MCF 10A (cell line): ENCODE measurements around the gene RIPOR3. TPM values are rescaled to one million over a fixed set of nuclear protein-coding genes. Genes with fewer than 3 reads are reported as not detected.

Source experiments
- BruUV-seq: library from RNA; stranded (reverse); fragments of 400-500 nt; replicated peaks from 2 replicates; lab custom pipeline; 2021; lab: Mats Ljungman, UMichigan
- CTCF ChIA-PET: fragments of 300-600 bp; sonication (Branson Sonifier 250); formaldehyde crosslinking; extraction: SDS; loops from one replicate; lab custom pipeline; 2021; ENCODE audit warnings: antibody characterized with exemption, inconsistent platforms; lab: Yijun Ruan, JAX
- POLR2A ChIA-PET: fragments of 300-600, 350-650 bp; sonication (Branson Sonifier 250); formaldehyde crosslinking; extraction: SDS; loops from one replicate; lab custom pipeline; 2020; ENCODE audit warnings: antibody characterized with exemption, inconsistent platforms; lab: Yijun Ruan, JAX
- DNase-seq: peaks from one replicate; pipeline ENCODE4 v3.0.0-alpha.2; 2018; ENCODE audit not compliant: unreplicated experiment
- H3K27ac Mint-ChIP-seq: one replicate; pipeline ENCODE4 v1.8.0; 2022; ENCODE audit warnings: mild to moderate bottlenecking, low read depth, mixed read lengths; ENCODE audit not compliant: unreplicated experiment
- H3K27me3 Mint-ChIP-seq: one replicate; pipeline ENCODE4 v1.8.0; 2022; ENCODE audit warnings: mixed read lengths; ENCODE audit not compliant: insufficient read depth, unreplicated experiment
- H3K36me3 Mint-ChIP-seq: one replicate; pipeline ENCODE4 v1.8.0; 2022; ENCODE audit warnings: mild to moderate bottlenecking, moderate library complexity, mixed read lengths; ENCODE audit not compliant: insufficient read depth, unreplicated experiment
- H3K4me1 Mint-ChIP-seq: one replicate; pipeline ENCODE4 v1.8.0; 2022; ENCODE audit warnings: mixed read lengths; ENCODE audit not compliant: insufficient read depth, unreplicated experiment
- H3K4me3 Mint-ChIP-seq: one replicate; pipeline ENCODE4 v1.8.0; 2022; ENCODE audit warnings: mild to moderate bottlenecking, moderate library complexity, mixed read lengths; ENCODE audit not compliant: unreplicated experiment
- H3K9me3 Mint-ChIP-seq: one replicate; pipeline ENCODE4 v1.8.0; 2022; ENCODE audit warnings: mixed read lengths; ENCODE audit not compliant: unreplicated experiment
- intact Hi-C: fragments of 100-400 bp; cut with micrococcal nuclease; formaldehyde crosslinking; loops from 2 replicates; pipeline ENCODE4 v1.14.1; 2022
- total RNA-seq: library from RNA; stranded (reverse); gene quantifications from 2 replicates; pipeline ENCODE4 v1.2.3, GENCODE V29; 2022
- TF ChIP-seq, protein P1 (sequence below): fragments of 200-600 bp; IDR thresholded peaks from one replicate; pipeline ENCODE4 v1.8.0; 2022; ENCODE audit warnings: antibody characterized with exemption, mild to moderate bottlenecking; ENCODE audit not compliant: unreplicated experiment

RIPOR3 gene
- total RNA-seq, 1 experiment from 2014 or later = not detected

DNA sequence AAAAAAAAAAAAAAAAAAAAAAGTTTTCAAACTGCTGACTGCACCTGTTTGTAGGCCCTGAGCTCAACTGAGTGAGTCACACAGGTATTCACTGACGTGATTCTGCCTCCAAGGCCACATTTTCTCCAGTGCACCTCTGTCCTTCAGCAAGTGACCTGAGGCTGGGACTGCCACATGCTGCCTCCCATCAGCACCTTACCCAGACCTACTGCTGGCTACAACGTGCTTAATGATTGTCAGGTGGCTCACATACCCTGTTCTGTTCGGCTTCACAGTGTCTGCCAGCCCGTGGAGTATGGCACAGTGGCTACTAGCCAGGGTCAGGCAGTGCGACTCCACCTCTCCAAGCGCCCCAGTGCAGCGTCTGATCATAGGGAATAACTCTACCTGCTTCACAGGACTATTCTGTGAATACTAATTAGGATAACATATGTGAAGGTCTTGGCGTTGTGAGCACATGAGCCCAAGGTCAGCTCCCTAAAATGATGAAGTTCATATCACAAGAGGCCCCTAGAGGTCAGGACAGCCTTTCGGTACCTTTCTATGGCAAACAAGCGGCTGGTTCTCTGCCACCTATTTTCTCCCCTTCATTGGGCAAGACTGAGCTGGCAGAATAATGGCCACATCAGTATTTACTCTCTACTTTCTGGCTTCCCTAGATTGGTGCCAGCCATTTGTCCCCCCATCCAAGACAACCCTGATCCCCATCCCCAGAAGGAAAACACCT, 28.1 kb downstream of the RIPOR3 start:
- ChIA-PET CTCF (interaction anchor here (0.5 to 4.0 kb wide), 39 partner anchors 9 to 1415 kb away, joined by 3 to 71 read pairs (median 5); partner anchors contain the start of genes DPM1 and RIPOR3), POLR2A (interaction anchor here (0.6 to 7.7 kb wide), 27 partner anchors 9 to 319 kb away, joined by 3 to 104 read pairs (median 4); partner anchors contain the start of genes BCAS4 and PARD6B)
- Mint-ChIP-seq H3K9me3 (no peaks in the 10 kb centered on the region), H3K4me1 (peaks cover 21% of the 10 kb centered on the region), H3K4me3 (no peak overlapping the region), H3K27me3 (no peaks in the 10 kb centered on the region), H3K27ac (peak overlapping the region; percentile 53), H3K36me3 (no peaks in the 10 kb centered on the region)
- intact Hi-C loops = loop anchor here (1.0 kb wide), 3 partner anchors 81 to 125 kb away; no protein-coding TSS in a partner anchor
- TF ChIP-seq, protein P1, sequence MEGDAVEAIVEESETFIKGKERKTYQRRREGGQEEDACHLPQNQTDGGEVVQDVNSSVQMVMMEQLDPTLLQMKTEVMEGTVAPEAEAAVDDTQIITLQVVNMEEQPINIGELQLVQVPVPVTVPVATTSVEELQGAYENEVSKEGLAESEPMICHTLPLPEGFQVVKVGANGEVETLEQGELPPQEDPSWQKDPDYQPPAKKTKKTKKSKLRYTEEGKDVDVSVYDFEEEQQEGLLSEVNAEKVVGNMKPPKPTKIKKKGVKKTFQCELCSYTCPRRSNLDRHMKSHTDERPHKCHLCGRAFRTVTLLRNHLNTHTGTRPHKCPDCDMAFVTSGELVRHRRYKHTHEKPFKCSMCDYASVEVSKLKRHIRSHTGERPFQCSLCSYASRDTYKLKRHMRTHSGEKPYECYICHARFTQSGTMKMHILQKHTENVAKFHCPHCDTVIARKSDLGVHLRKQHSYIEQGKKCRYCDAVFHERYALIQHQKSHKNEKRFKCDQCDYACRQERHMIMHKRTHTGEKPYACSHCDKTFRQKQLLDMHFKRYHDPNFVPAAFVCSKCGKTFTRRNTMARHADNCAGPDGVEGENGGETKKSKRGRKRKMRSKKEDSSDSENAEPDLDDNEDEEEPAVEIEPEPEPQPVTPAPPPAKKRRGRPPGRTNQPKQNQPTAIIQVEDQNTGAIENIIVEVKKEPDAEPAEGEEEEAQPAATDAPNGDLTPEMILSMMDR = peak; percentile 60
- DNase-seq = peak; percentile 84
- BruUV-seq = no TSS peak

DNA sequence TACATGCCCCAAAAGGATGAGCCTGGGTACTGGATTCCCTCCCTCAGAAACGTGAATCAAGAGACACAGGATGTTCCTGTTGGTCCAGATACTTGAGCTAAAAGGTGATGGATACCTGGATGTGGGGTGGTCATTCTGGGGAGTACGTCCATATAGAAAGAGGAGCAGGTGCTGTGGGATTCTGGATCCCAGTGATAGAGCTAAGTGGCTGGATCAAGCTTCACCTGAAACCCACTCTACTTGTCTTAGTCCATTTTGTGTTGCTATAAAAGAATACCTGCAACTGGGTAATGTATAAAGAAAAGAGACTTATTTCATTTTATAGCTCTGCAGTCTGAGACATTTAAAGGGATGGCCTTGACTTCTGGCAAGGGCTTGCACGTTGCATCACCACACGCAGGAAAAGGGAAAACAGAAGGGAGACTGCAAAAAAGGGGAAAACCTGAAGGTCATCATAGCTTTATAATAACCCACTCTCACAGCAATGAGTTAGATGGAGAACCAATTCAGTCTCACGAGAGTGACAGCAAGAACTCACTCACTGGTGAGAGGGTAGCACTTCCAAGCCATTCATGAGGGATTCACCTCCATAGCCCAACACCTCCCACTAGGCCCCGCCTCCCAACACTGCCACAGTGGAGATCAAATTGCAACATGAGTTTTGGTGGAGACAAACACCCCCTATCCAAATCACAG, 31.2 kb downstream of the RIPOR3 start:
- TF ChIP-seq, protein P1 = no peak
- ChIA-PET POLR2A (interaction anchor here (1.0 to 7.7 kb wide), 2 partner anchors 72 to 77 kb away, joined by 4 to 104 read pairs; partner anchors contain the start of gene PARD6B), CTCF (interaction anchor here (0.5 to 1.9 kb wide), 4 partner anchors 11 to 128 kb away, joined by 3 to 8 read pairs (median 4); no protein-coding TSS in a partner anchor)
- intact Hi-C loops = no loop called here
- BruUV-seq = no TSS peak
- Mint-ChIP-seq H3K27ac (no peak overlapping the region), H3K9me3 (no peaks in the 10 kb centered on the region), H3K36me3 (no peaks in the 10 kb centered on the region), H3K4me3 (no peak overlapping the region), H3K27me3 (no peaks in the 10 kb centered on the region), H3K4me1 (peaks cover 21% of the 10 kb centered on the region)
- no peak for DNase-seq

DNA sequence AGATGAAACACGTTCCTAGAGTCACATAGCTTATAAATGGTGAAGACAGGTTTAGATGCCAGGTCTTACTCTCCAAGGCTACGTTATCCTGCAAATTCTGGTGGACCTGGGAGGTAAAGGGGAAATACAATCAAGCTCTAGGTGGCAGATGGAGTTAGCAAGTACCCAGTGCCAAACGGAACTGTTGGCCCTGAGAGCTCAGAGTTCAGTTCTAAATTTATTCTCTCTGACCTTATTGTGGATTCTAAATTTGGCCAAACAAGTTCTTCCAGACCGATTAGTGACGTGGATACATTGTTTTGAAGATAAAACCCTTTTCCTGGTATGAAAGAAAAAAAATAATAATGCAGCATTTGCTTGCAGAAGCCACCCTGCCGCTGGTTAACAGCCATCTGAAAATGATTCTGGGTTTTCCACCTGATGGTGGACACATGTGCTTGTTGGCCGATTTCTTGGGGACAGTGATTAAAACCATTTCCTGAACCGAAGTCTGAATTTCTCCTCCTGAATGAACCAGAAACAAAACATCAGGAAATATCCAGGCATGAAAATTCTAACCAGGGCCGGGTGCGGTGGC, 32.5 kb downstream of the RIPOR3 start:
- no peaks in the 10 kb centered on the region for H3K27me3 Mint-ChIP-seq
- H3K9me3 Mint-ChIP-seq = no peaks in the 10 kb centered on the region
- DNase-seq = no peak
- POLR2A ChIA-PET = interaction anchor here (0.6 to 7.7 kb wide), 3 partner anchors 66 to 172 kb away, joined by 3 to 104 read pairs (median 3); partner anchors contain the start of gene PARD6B
- TF ChIP-seq, protein P1 = no peak
- no TSS peak for BruUV-seq
- H3K4me3 Mint-ChIP-seq = no peak overlapping the region
- CTCF ChIA-PET = interaction anchor here (0.6 to 1.9 kb wide), 4 partner anchors 45 to 132 kb away, joined by 3 to 5 read pairs (median 4); no protein-coding TSS in a partner anchor
- peaks cover 21% of the 10 kb centered on the region for H3K4me1 Mint-ChIP-seq
- no peak overlapping the region for H3K27ac Mint-ChIP-seq
- no peaks in the 10 kb centered on the region for H3K36me3 Mint-ChIP-seq
- intact Hi-C loops = no loop called here
